ENCODE measurements around the gene GARRE1.

Gene GARRE1

DNA sequence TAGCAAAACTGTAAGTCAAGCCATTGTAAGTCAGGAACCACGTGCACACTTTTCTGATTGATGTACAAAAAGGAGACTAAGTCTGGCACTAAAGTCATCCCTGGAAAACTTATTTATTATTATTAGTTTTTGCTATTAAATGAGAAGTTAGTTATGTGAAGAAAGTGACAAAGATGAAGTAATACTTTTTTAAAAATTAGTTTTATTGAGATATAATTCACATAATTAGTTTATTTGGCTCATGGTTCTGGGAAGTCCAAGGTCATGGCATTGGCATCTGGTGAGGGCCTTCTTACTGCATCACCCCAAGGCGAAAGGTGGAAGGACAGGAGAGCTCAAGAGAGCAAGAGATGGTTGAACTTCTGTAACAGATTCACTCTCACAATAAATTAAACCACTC is 36.9 kb downstream of the GARRE1 start:
- DNase-seq (ENCODE audit: low spot score), result no peak

DNA sequence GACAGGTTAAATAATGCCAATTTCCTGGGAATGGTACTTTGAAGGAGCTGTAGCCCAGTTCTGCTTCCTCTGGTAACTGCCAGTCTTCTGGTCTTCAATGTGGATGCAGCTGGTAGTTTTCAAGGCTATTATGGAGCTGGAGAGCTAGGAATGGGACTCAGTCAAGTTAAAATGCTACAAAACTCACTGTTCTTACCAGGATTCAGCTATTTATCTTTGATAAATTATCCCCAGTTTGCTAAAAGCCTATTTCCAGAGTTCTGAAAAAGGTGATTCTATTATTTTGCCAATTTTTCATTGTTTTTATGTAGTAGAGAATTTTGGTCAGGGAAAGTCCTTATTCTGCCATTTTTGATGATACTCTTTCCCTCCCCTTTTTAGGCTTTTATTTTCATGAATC is 40.7 kb downstream of the GARRE1 start:
- DNase-seq (ENCODE audit: low spot score), result no peak

DNA sequence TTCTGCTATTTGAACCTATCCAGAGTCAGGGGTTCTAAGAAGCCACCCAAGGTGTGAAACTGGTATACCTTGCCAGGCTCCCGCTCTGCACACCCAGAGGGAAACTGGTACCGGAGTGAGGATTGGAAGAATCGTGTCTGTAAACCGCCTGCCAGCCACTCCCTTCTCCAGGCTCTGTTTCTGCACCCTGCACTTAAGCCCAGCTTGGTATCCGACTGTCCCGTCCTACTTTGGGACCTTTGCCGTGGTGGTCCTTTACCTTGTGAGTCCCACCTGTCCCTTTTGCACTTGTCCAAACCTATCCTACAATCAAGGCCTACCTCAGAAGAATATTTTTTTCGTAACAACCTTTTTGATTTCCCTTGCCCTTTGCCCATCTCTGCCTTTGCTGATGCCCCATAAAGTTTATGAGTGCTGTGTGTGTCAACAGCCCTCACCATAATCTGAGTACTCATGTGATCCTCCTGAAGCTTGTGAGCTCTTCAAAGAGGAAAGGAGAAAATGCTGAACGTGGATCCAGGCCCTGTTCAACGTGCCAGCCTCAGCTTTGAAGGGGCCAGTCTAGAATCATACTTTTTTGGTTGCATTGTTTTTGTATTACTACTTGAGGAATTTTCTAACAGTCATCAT is 44.7 kb downstream of the GARRE1 start:
- DNase-seq (ENCODE audit: low spot score), result no peak

DNA sequence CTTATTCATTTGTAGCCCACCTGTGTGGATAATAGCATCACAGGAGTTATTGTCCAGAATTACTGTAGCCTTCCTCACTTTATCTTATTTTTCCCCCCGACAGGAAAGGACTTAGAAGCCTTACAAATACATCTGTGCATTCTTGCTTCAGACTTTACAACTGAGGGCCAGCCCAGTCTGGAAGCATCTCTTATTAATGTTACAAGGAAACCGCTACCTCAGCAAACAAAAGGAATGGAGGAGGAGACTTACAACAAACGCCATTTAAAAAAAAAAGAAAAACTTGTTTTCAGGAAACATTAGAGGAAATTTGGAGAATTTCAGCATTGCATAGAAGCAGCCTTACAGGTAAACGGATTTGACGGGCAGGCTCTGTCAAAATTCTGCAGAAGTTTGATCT is 45.2 kb downstream of the GARRE1 start:
- no peak for DNase-seq (ENCODE audit: low spot score)

DNA sequence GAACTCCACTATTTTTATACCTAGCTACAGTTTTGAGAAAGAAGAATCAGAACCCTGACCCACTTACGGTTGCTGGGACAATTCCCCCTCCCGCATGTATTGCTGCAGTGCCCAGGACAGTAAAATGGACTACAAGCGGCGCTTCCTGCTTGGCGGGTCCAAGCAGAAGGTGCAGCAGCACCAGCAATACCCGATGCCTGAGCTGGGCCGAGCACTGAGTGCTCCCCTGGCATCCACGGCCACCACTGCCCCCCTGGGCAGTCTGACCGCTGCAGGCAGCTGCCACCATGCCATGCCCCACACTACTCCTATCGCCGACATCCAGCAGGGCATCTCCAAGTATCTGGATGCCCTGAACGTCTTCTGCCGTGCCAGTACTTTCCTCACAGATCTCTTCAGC is 46.0 kb downstream of the GARRE1 start:
- no peak for DNase-seq (ENCODE audit: low spot score)

DNA sequence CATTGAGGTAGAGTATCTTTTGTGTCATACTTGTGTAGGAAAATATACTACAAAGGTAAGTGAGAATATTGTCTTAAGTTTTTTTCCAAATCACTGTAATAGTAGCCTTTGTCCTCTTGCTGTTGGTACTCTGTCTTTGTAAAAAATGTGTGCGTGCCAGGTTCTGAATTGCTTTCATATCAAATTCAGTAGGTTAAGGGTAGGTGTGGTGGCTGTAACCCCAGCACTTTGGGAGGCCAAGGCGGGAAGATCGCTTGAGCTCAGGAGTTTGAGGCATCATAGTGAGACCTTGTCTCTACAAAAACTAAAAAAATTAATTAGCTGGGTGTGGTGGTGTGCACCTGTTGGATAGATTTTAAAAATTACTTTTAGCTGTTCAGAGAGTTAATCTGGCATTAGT is 46.6 kb downstream of the GARRE1 start:
- DNase-seq (ENCODE audit: low spot score), result no peak

Measured in NAMALWA (cell line).